Liver (tissue), 2 donors: ENCODE measurements around the gene DAPK2.

Source experiments
- JUND ChIP-seq, 2 donors: IDR thresholded peaks; 2 replicates each; pipeline ENCODE4 v1.6.1; 2016; ENCODE audit warnings: antibody characterized with exemption in 2 of 2
- MAX ChIP-seq: IDR thresholded peaks from 2 replicates; pipeline ENCODE4 v1.6.1; 2016; ENCODE audit warnings: antibody characterized with exemption
- donor health status: healthy.

- no peak for TF ChIP-seq JUND (IDR thresholded peaks at IDR 0.05)
- no peak for TF ChIP-seq MAX
Measured at GRCh38 chr15:64089543-64090280, 43.4 kb upstream of the DAPK2 start.
